Prostate gland (tissue), 2 donors: Measurements from ENCODE around the gene PTPRS.

Experiments
- POLR2A ChIP-seq: fragments of 450-650 bp; IDR thresholded peaks from one replicate; pipeline ENCODE4 v1.6.1; 2016; ENCODE audit warnings: antibody characterized with exemption, mild to moderate bottlenecking
- POLR2AphosphoS5 ChIP-seq: sonication (generic); formaldehyde crosslinking; IDR thresholded peaks from one replicate; pipeline ENCODE4 v1.6.1; 2017; ENCODE audit warnings: antibody characterized with exemption
- TF ChIP-seq, protein P1 (sequence below), 4 experiments: fragments of 200-600 bp in 2 of 4; fragments of 450-650 bp in 2 of 4; sonication (generic) in 2 of 4; IDR thresholded peaks; 1 replicate in 3 of 4; 2 replicates in 1 of 4; pipeline ENCODE4 v1.5.1; 2016 to 2019; ENCODE audit warnings: antibody characterized with exemption in 4 of 4, mild to moderate bottlenecking in 2 of 4, moderate library complexity in 2 of 4

DNA sequence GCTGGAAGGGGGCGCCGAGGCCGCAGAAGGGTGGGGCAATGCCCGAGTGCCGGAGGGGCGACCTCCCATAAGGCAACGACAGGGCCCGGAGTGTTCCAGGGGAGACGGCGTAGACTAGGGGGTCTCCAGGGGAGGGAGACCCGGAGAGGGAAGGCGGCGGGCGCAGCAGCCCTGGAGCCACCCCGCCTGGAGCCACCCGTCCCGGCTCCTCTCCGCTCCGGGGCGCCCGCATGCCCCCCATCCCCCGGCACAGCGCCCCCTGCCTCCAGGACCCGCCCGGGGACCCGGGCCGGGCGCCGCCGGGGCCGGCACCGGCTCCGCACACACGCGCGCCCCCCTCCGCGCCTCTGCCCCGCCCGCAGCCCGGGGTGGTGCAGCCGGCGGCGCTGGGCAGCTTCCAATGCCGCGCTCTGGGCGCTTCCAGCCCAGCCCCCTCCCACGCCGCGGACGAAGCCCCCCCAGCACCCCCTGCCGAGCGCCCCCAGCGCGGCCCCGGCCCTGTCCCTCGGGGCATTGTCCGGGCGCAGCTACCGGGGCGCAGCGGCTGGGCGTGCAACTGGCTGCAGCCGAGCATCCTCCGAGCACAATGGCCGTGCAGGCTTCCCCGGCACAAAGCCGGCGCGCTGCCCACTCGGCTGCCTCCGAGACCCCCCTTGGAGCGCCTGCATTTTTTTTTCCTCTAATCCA, 519 bp downstream of the PTPRS start:
- TF ChIP-seq, protein P1, sequence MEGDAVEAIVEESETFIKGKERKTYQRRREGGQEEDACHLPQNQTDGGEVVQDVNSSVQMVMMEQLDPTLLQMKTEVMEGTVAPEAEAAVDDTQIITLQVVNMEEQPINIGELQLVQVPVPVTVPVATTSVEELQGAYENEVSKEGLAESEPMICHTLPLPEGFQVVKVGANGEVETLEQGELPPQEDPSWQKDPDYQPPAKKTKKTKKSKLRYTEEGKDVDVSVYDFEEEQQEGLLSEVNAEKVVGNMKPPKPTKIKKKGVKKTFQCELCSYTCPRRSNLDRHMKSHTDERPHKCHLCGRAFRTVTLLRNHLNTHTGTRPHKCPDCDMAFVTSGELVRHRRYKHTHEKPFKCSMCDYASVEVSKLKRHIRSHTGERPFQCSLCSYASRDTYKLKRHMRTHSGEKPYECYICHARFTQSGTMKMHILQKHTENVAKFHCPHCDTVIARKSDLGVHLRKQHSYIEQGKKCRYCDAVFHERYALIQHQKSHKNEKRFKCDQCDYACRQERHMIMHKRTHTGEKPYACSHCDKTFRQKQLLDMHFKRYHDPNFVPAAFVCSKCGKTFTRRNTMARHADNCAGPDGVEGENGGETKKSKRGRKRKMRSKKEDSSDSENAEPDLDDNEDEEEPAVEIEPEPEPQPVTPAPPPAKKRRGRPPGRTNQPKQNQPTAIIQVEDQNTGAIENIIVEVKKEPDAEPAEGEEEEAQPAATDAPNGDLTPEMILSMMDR (IDR thresholded peaks at IDR 0.05) = no peak
- no peak for TF ChIP-seq POLR2AphosphoS5
- no peak for TF ChIP-seq POLR2A
